Keratinocyte (primary cell): ENCODE results near the gene GPSM1. TPM values are rescaled to one million over a fixed set of nuclear protein-coding genes. Genes with fewer than 3 reads are reported as not detected.

ENCODE experiments used
- DNase-seq: peaks from one replicate; pipeline ENCODE4 v3.0.0-alpha.2; 2011; ENCODE audit warnings: low read depth, missing footprints, low spot score
- FAIRE-seq: peaks from 2 replicates; lab custom pipeline; 2011; peaks lifted over from hg19 to GRCh38; lab: Jason Lieb, UNC
- H2AFZ ChIP-seq: 2 replicates; pipeline ENCODE4 v1.6.0; 2012; ENCODE audit warnings: low read length, control low read depth, inconsistent platforms; ENCODE audit not compliant: control insufficient read depth
- H3K27ac ChIP-seq: 2 replicates; pipeline ENCODE4 v1.5.1; 2011; ENCODE audit warnings: low read length; ENCODE audit not compliant: control insufficient read depth, insufficient read depth
- H3K27me3 ChIP-seq: 3 replicates; pipeline ENCODE4 v1.6.0; 2011; ENCODE audit warnings: low read length; ENCODE audit not compliant: control insufficient read depth, insufficient read depth; ENCODE audit errors: extremely low read depth
- H3K36me3 ChIP-seq, 2 experiments: 2 replicates in 1 of 2; 3 replicates in 1 of 2; pipeline ENCODE4 v1.5.1; 2011; ENCODE audit warnings: low read length in 2 of 2, mild to moderate bottlenecking in 1 of 2; ENCODE audit not compliant: control insufficient read depth in 2 of 2, insufficient read depth in 2 of 2; ENCODE audit errors: extremely low read depth in 1 of 2
- H3K4me1 ChIP-seq: 3 replicates; pipeline ENCODE4 v1.5.1; 2011; ENCODE audit warnings: low read length; ENCODE audit not compliant: control insufficient read depth, insufficient read depth; ENCODE audit errors: extremely low read depth
- H3K4me2 ChIP-seq: 3 replicates; pipeline ENCODE4 v1.6.0; 2011; ENCODE audit warnings: low read depth, low read length; ENCODE audit not compliant: control insufficient read depth, insufficient read depth; ENCODE audit errors: extremely low read depth
- H3K4me3 ChIP-seq, 3 experiments: fragments of 200-600 bp in 1 of 3; sonication (generic) in 1 of 3; 2 replicates in 2 of 3; 3 replicates in 1 of 3; pipeline ENCODE4 v1.5.1; 2011 to 2016; ENCODE audit warnings: low read length in 3 of 3, mild to moderate bottlenecking in 3 of 3, control low read depth in 2 of 3, inconsistent platforms in 1 of 3, low read depth in 1 of 3, mixed read lengths in 1 of 3, mixed run types in 1 of 3, moderate library complexity in 1 of 3; ENCODE audit not compliant: control insufficient read depth in 2 of 3, insufficient read depth in 2 of 3; ENCODE audit errors: extremely low read depth in 1 of 3
- H3K79me2 ChIP-seq: 2 replicates; pipeline ENCODE4 v1.6.0; 2012; ENCODE audit warnings: low read length; ENCODE audit not compliant: control insufficient read depth, insufficient read depth
- H3K9ac ChIP-seq: 3 replicates; pipeline ENCODE4 v1.6.0; 2011; ENCODE audit warnings: low read length; ENCODE audit not compliant: control insufficient read depth, insufficient read depth; ENCODE audit errors: extremely low read depth
- H3K9me1 ChIP-seq: 3 replicates; pipeline ENCODE4 v1.6.0; 2011; ENCODE audit warnings: low read length; ENCODE audit not compliant: control insufficient read depth, insufficient read depth; ENCODE audit errors: extremely low read depth
- H3K9me3 ChIP-seq: 2 replicates; pipeline ENCODE4 v1.5.1; 2012; ENCODE audit warnings: low read depth, low read length; ENCODE audit not compliant: control insufficient read depth
- H4K20me1 ChIP-seq: 3 replicates; pipeline ENCODE4 v1.6.0; 2011; ENCODE audit warnings: low read length; ENCODE audit not compliant: control insufficient read depth, insufficient read depth; ENCODE audit errors: extremely low read depth
- EZH2 ChIP-seq: IDR thresholded peaks from one replicate; pipeline ENCODE4 v1.6.1; 2012; ENCODE audit warnings: inconsistent platforms, mild to moderate bottlenecking, low read length, moderate library complexity
- dilution Hi-C: fragments of 300-500 bp; cut with MboI; formaldehyde crosslinking; loops from one replicate; pipeline ENCODE4 v1.7.0; 2020; ENCODE audit warnings: low sequenced_read_pairs; ENCODE audit not compliant: extremely low pct_ligation_motif_present
- polyA plus RNA-seq, 5 experiments: library from polyadenylated mRNA; depleted of rRNA in 3 of 5; stranded (reverse) in 3 of 5; stranded (forward) in 1 of 5; unstranded in 1 of 5; fragments of >200 nt; gene quantifications; 1 replicate in 1 of 5; 2 replicates in 3 of 5; 3 replicates in 1 of 5; pipeline versions ENCODE4 v1.2.1 to v1.2.3, GENCODE V29; 2011 to 2012; ENCODE audit warnings: missing spikeins in 2 of 5, low read depth in 1 of 5, low replicate concordance in 1 of 5
- TF ChIP-seq, protein P1 (sequence below), 3 experiments: IDR thresholded peaks in 1 of 3; conservative IDR thresholded peaks in 1 of 3; optimal IDR thresholded peaks in 1 of 3; 2 replicates in 2 of 3; 3 replicates in 1 of 3; pipeline versions ENCODE3 to v1.5.1; 2011; ENCODE audit warnings: low read length in 3 of 3, mild to moderate bottlenecking in 3 of 3, moderate library complexity in 2 of 3, control low read depth in 1 of 3, inconsistent platforms in 1 of 3; ENCODE audit not compliant: insufficient read depth in 2 of 3; ENCODE audit errors: extremely low read depth in 1 of 3

Gene GPSM1
- polyA plus RNA-seq, 1 donor (not counting 4 experiments of a cell fraction or from before 2014, with no cell fraction given), result 2.5 TPM

DNA sequence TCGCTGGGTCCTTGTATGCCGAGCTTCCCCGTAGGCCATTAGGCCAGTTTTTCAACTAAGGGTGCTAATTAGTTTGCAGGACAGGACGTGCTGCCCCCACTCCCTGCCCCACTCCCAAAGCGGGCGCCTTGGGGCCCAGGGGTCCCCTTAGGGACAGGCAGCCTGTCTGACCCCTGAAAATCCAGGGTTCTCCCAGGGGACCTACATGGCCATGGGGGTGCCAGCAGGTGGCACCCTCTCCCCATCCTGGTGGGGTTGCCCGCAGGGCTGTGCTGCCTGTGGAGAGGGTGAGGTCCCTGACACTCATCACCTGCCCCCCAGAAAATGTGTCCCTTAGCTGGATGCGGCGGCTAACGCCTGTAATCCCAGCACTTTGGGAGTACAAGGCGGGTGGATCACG, 14.9 kb upstream of the GPSM1 start:
- H2AFZ ChIP-seq, result no peak overlapping the region

DNA sequence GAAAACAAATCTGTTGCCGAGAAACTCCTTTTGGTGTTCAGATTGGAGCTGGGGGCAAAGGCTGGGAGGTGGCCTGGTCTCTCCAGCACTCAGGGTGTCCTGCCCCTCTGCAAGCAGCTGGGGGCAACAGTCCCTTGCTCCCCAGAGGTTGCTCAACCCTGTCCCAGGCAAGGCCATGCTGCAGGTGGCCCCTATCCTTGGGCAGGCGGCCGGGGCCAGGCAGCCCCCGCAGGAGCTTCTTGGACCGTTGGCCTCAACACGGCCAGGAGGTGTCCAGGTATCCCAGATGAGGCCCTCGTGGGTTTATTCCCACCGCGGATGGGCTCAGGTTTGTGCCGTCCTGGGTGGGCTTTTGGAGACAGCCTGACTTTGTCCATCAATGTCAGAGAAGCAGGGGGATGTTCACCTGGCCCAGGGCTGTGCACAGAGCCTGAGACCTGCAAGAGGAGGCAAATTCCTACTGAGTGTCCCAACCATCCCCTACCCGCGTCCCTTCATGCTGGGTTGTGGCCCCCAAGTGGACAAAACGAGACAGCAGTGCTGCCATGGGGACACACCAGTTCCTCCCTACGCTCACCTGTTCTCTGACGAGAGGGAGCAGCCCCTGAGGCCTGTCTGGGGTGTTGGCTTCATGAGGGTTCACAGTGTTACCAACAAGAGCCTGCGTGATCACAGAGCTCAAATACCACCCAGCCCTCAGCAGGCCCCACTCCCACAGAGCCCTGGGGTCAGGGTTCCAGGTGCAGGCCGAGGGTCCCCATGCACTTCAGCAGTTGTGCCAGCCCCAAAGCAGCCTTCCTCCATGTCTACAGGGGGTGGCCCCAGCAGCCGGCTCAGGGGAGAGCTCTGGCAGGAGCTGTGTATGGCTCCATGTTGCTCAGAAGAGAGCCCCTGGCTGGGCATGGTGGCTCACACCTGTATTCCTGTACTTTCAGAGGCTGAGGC, 14.0 kb upstream of the GPSM1 start:
- Histone ChIP-seq H3K36me3 (no peaks in the 10 kb centered on the region), H3K9me1 (no peaks in the 10 kb centered on the region), H3K9ac (no peak overlapping the region), H3K27me3 (no peaks in the 10 kb centered on the region), H3K4me3 (no peak overlapping the region), H3K9me3 (peaks cover 6% of the 10 kb centered on the region), H3K4me1 (peaks cover 4% of the 10 kb centered on the region), H4K20me1 (no peaks in the 10 kb centered on the region), H2AFZ (no peak overlapping the region), H3K4me2 (no peak overlapping the region), H3K79me2 (no peaks in the 10 kb centered on the region), H3K27ac (no peak overlapping the region)
- dilution Hi-C loops, result no loop called here
- FAIRE-seq, result no peak
- no peak for DNase-seq
- TF ChIP-seq, protein P1, sequence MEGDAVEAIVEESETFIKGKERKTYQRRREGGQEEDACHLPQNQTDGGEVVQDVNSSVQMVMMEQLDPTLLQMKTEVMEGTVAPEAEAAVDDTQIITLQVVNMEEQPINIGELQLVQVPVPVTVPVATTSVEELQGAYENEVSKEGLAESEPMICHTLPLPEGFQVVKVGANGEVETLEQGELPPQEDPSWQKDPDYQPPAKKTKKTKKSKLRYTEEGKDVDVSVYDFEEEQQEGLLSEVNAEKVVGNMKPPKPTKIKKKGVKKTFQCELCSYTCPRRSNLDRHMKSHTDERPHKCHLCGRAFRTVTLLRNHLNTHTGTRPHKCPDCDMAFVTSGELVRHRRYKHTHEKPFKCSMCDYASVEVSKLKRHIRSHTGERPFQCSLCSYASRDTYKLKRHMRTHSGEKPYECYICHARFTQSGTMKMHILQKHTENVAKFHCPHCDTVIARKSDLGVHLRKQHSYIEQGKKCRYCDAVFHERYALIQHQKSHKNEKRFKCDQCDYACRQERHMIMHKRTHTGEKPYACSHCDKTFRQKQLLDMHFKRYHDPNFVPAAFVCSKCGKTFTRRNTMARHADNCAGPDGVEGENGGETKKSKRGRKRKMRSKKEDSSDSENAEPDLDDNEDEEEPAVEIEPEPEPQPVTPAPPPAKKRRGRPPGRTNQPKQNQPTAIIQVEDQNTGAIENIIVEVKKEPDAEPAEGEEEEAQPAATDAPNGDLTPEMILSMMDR (optimal IDR thresholded peaks at IDR 0.05 in 1 of 3, IDR thresholded peaks at IDR 0.05 in 1 of 3, conservative IDR thresholded peaks at IDR 0.05 in 1 of 3; ENCODE audit: extremely low read depth in 1 of 3, insufficient read depth in 2 of 3, low read length in 3 of 3), result no peak
- no peak for TF ChIP-seq EZH2

More for the DNA sequence above, 14.9 kb upstream of the GPSM1 start:
- TF ChIP-seq, protein P1 (optimal IDR thresholded peaks at IDR 0.05 in 1 of 3, IDR thresholded peaks at IDR 0.05 in 1 of 3, conservative IDR thresholded peaks at IDR 0.05 in 1 of 3; ENCODE audit: extremely low read depth in 1 of 3, insufficient read depth in 2 of 3, low read length in 3 of 3), result peak; percentile 46 to 88 (median 76)
- TF ChIP-seq EZH2, result no peak
- Histone ChIP-seq H3K79me2 (no peaks in the 10 kb centered on the region), H4K20me1 (no peaks in the 10 kb centered on the region), H3K4me2 (no peak overlapping the region), H3K27ac (no peak overlapping the region), H3K9me3 (peaks cover 6% of the 10 kb centered on the region), H3K9ac (no peak overlapping the region), H3K36me3 (no peaks in the 10 kb centered on the region), H3K9me1 (no peaks in the 10 kb centered on the region), H3K27me3 (no peaks in the 10 kb centered on the region), H3K4me1 (peaks cover 2% of the 10 kb centered on the region), H3K4me3 (no peak overlapping the region)
- DNase-seq (no peak), FAIRE-seq (no peak)
- dilution Hi-C loops, result no loop called here
